ENCODE measurements around the gene PDHB. TPM values are rescaled to one million over a fixed set of nuclear protein-coding genes. Genes with fewer than 3 reads are reported as not detected.

The PDHB gene
- total RNA-seq, 1 donor from 2014 or later = 67.6 TPM

DNA sequence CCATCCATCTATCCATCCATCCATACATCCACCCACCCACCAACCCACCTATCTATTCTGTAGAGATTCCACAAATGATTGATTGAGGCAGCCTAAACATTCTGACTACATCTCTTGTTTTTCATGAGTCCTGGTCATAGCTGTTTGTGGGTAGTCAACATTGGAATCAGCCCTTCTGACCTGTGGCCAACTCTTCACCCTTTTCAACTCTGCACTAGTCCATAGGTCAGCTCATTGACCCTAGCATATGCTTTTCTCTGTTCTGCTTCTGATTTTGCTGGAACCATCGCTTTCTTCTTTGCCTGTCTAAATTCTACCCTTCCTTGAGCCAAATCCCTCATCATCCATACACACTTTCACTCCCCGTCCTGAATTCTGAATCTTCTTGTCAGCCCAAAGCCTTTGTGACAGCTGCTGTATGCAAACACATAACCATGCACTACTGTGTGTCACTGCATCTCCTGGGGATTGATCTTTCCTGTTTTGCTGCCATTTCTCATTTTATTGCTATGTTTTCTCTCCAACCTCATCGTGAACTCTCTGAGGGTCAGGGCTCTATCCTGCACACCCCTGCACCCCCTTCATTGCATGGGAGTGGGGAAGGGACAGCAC is 41.4 kb upstream of the PDHB start:
- peak overlapping the region; percentile 23 for H3K27ac Mint-ChIP-seq (ENCODE audit: unreplicated experiment)
- peaks cover 7% of the 10 kb centered on the region for H3K27me3 Mint-ChIP-seq (ENCODE audit: unreplicated experiment)
- H3K4me3 Mint-ChIP-seq (ENCODE audit: unreplicated experiment) = peak overlapping the region; percentile 44

GRCh38 chr3:58474348-58474911 is 40.8 kb upstream of the PDHB start:
- H3K36me3 Mint-ChIP-seq (ENCODE audit: unreplicated experiment) = peaks cover 4% of the 10 kb centered on the region
- no peak for TF ChIP-seq CTCF (IDR thresholded peaks at IDR 0.05; ENCODE audit: partially characterized antibody, unreplicated experiment)
- peaks cover 12% of the 10 kb centered on the region for H3K4me1 Mint-ChIP-seq (ENCODE audit: low read depth, unreplicated experiment)
- H3K9me3 Mint-ChIP-seq (ENCODE audit: unreplicated experiment) = no peaks in the 10 kb centered on the region
- no peak for DNase-seq
- peaks cover 7% of the 10 kb centered on the region for H3K27me3 Mint-ChIP-seq (ENCODE audit: unreplicated experiment)
- no peak overlapping the region for H3K27ac Mint-ChIP-seq (ENCODE audit: unreplicated experiment)
- H3K4me3 Mint-ChIP-seq (ENCODE audit: unreplicated experiment) = no peak overlapping the region

More for the DNA sequence above, 41.4 kb upstream of the PDHB start:
- H3K4me1 Mint-ChIP-seq (ENCODE audit: low read depth, unreplicated experiment) = peaks cover 12% of the 10 kb centered on the region
- no peak for TF ChIP-seq CTCF (IDR thresholded peaks at IDR 0.05; ENCODE audit: partially characterized antibody, unreplicated experiment)
- peaks cover 4% of the 10 kb centered on the region for H3K36me3 Mint-ChIP-seq (ENCODE audit: unreplicated experiment)
- no peaks in the 10 kb centered on the region for H3K9me3 Mint-ChIP-seq (ENCODE audit: unreplicated experiment)
- DNase-seq = no peak

DNA sequence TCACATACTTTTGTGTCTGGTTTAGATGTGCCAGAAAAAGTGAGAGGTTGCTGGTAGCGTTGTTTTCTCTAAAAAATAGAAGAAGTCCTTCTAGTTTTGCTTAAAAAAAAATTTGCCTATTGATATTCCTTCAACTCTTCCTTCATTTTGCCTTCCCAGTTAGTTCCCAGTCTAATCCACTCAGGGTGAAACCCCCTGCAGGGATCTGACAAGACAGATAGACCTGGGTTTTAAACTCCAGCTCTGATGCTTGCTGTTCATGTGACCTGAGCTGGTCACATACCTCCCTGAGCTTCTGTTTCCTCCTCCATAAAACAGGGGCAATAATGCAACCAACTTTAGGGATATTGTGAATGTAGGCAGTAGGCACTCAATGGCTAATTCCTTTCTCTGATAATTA is 39.6 kb upstream of the PDHB start:
- no peaks in the 10 kb centered on the region for H3K36me3 Mint-ChIP-seq (ENCODE audit: unreplicated experiment)
- peaks cover 7% of the 10 kb centered on the region for H3K27me3 Mint-ChIP-seq (ENCODE audit: unreplicated experiment)
- H3K4me1 Mint-ChIP-seq (ENCODE audit: low read depth, unreplicated experiment) = peaks cover 12% of the 10 kb centered on the region
- no peak overlapping the region for H3K27ac Mint-ChIP-seq (ENCODE audit: unreplicated experiment)
- no peaks in the 10 kb centered on the region for H3K9me3 Mint-ChIP-seq (ENCODE audit: unreplicated experiment)
- no peak overlapping the region for H3K4me3 Mint-ChIP-seq (ENCODE audit: unreplicated experiment)
- TF ChIP-seq CTCF (IDR thresholded peaks at IDR 0.05; ENCODE audit: partially characterized antibody, unreplicated experiment) = no peak
- DNase-seq = no peak

- no peak overlapping the region for H3K4me3 Mint-ChIP-seq (ENCODE audit: unreplicated experiment)
- DNase-seq = no peak
- H3K27ac Mint-ChIP-seq (ENCODE audit: unreplicated experiment) = no peak overlapping the region
- H3K4me1 Mint-ChIP-seq (ENCODE audit: low read depth, unreplicated experiment) = peaks cover 12% of the 10 kb centered on the region
- H3K9me3 Mint-ChIP-seq (ENCODE audit: unreplicated experiment) = no peaks in the 10 kb centered on the region
- H3K27me3 Mint-ChIP-seq (ENCODE audit: unreplicated experiment) = peaks cover 7% of the 10 kb centered on the region
- H3K36me3 Mint-ChIP-seq (ENCODE audit: unreplicated experiment) = no peaks in the 10 kb centered on the region
- TF ChIP-seq CTCF (IDR thresholded peaks at IDR 0.05; ENCODE audit: partially characterized antibody, unreplicated experiment) = no peak
These were observed 37.6 kb upstream of the PDHB start for GRCh38 chr3:58471025-58471887.
